Measurements from ENCODE around the gene PALM3.
"Not testable (repeated sequence)": the region's sequence is repeated elsewhere in the genome, so short reads cannot be mapped to it uniquely, and the experiment has no call there.

The PALM3 gene

DNA sequence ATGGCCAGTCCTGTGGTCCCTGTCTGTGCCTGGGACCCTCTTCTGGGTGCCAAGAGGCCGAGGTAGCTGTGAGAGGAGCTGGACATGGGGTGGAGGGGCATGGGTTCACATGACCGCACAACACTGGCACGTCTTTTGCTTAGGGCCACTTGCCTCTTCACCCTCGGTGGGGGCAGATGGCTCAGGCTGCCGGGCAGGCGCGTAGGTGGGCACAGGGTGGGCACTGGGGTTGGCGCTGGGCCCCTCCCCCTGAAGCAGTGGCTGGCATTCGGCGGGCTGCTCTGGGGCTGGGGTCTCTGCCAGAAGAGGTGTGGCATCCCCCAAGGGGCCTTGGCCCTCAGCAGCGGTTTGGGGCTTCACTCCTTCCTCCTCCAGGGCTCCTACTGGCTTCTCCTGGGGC lies 8.4 kb downstream of the PALM3 start:
- no peak for DNase-seq (ENCODE audit: low read depth)
- TF ChIP-seq, protein P1, sequence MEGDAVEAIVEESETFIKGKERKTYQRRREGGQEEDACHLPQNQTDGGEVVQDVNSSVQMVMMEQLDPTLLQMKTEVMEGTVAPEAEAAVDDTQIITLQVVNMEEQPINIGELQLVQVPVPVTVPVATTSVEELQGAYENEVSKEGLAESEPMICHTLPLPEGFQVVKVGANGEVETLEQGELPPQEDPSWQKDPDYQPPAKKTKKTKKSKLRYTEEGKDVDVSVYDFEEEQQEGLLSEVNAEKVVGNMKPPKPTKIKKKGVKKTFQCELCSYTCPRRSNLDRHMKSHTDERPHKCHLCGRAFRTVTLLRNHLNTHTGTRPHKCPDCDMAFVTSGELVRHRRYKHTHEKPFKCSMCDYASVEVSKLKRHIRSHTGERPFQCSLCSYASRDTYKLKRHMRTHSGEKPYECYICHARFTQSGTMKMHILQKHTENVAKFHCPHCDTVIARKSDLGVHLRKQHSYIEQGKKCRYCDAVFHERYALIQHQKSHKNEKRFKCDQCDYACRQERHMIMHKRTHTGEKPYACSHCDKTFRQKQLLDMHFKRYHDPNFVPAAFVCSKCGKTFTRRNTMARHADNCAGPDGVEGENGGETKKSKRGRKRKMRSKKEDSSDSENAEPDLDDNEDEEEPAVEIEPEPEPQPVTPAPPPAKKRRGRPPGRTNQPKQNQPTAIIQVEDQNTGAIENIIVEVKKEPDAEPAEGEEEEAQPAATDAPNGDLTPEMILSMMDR (conservative IDR thresholded peaks at IDR 0.05; ENCODE audit: low read depth, low read length), result no peak
- H3K4me3 ChIP-seq (ENCODE audit: low read length), result no peak overlapping the region

DNA sequence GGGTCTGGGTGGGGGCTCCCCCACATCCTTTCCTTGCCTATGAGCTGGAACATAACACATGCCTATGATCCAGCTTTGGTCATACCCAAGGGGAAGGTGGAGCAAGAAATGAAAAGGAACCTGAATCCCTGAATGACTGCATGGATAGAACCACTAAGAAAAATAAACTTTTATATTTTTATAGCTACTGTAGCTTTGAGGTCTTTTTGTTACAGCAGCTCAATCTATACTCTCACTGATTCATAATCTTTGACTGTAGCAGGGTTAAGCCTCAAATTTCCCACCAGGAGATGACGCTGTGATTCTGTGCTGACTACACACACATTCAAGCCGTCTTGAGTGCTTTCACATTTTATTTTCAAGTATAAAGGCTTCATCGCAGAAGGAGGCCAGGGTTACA lies 8.8 kb downstream of the PALM3 start:
- TF ChIP-seq, protein P1 (conservative IDR thresholded peaks at IDR 0.05; ENCODE audit: low read depth, low read length), result no peak
- no peak overlapping the region for H3K4me3 ChIP-seq (ENCODE audit: low read length)
- DNase-seq (ENCODE audit: low read depth), result no peak

DNA sequence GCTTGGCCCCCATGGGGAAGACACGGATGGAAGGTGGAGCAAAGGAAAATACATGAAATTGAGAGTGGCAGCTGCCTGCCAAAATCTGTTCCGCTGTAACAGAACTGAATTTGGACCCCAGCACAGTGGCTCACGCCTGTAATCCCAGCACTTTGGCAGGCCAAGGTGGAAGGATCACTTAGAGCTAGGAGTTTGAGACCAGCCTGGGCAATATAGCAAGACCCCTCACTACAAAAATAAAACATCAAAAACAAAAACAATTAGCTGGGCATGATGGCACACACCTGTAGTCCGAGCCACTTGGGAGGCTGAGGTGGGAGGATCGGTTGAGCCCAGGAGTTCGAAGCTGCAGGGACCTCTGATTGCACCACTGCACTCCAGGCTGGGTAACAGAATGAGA lies 9.4 kb downstream of the PALM3 start:
- TF ChIP-seq, protein P1 (conservative IDR thresholded peaks at IDR 0.05; ENCODE audit: low read depth, low read length), result no peak
- no peak overlapping the region for H3K4me3 ChIP-seq (ENCODE audit: low read length)
- no peak for DNase-seq (ENCODE audit: low read depth)

DNA sequence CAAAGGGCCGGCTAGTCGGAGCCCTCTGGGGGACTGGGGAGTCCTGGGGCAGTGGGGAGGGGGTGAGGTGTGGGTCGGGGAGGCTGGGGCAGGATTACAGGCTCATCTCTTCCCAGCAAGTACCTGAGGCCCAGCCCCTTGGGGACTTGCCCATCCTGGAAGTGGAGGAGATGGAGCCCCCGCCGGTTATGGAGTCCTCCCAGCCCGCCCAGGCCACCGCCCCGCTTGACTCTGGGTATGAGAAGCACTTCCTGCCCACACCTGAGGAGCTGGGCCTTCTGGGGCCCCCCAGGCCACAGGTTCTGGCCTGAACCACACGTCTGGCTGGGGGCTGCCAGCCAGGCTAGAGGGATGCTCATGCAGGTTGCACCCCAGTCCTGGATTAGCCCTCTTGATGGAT lies 9.9 kb downstream of the PALM3 start:
- DNase-seq (ENCODE audit: low read depth), result no peak
- H3K4me3 ChIP-seq (ENCODE audit: low read length), result no peak overlapping the region
- TF ChIP-seq, protein P1 (conservative IDR thresholded peaks at IDR 0.05; ENCODE audit: low read depth, low read length), result no peak

DNA sequence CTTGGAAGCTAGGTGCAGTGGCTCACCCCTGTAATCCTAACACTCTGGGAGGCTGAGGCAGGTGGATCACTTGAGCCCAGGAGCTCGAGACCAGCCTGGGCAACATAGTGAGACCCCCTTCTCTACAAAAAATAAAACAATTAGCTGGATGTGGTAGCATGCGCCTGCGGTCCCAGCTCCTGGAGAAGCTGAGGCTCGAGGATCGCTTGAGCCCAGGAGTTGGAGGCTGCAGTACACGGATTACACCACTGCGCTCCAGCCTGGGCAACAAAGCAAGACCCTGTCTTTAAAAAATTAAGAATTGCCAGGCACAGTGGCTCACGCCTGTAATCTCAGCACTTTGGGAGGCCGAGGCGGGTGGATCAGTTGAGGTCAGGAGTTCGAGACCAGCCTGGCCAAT lies 10.9 kb downstream of the PALM3 start:
- H3K4me3 ChIP-seq (ENCODE audit: low read length); DNase-seq (ENCODE audit: low read depth): not testable (repeated sequence)

DNA sequence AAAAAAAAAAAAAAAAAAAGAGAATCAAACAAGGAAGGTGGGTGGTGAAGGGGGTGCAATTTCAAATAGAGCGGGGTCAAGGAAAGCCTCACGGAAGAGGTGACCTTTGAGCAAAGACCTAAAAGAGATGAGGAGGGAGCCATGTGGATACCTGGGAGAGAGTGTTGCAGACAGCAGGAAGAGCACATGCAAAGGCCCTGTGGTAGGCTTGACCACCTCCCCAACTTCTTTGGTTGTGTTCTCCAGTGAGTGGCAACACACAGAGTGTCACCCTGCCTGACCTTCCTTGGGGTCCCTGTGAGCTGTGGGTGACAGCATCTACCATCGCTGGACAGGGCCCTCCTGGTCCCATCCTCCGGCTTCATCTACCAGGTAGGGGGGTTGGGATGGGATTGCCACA lies 11.4 kb downstream of the PALM3 start:
- no peak for DNase-seq (ENCODE audit: low read depth)
- H3K4me3 ChIP-seq (ENCODE audit: low read length), result no peak overlapping the region

DNA sequence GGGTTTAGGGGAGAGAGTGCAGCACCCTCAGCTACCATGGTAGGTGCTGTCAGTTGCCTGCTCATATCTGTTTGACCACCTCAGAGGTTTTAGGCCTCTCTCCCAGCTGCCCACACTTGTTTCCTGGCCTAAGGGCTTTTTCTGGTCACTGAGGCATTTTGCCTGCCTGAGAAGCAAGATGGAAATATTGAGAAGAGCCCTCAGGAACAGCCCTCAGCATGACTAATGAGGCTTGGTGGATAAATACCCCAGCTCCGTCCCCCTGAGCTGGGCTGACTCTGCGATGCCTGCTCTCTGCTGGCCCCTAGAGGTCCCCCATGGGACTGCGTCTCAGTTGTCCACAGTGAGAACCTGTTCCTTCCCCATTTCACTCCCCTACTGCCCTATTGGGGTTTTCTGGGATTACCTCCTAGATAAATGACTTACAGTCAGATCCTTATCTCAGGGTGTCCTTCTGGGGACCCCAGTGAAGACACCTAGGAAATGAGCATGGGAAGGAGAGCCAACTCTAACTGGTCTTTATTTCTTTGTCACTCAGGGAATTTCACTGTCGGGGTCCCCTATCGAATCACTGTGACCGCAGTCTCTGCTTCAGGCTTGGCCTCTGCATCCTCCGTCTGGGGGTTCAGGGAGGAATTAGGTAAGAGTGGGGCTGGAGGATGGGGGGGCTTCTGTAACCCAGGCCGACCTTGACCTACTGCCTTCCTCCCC lies 13.3 kb downstream of the PALM3 start:
- no peak overlapping the region for H3K4me3 ChIP-seq (ENCODE audit: low read length)
- TF ChIP-seq, protein P1 (conservative IDR thresholded peaks at IDR 0.05; ENCODE audit: low read depth, low read length), result peak; percentile 90
- no peak for DNase-seq (ENCODE audit: low read depth)

More for the DNA sequence above, 11.4 kb downstream of the PALM3 start:
- TF ChIP-seq, protein P1 (conservative IDR thresholded peaks at IDR 0.05; ENCODE audit: low read depth, low read length), result no peak

DNA sequence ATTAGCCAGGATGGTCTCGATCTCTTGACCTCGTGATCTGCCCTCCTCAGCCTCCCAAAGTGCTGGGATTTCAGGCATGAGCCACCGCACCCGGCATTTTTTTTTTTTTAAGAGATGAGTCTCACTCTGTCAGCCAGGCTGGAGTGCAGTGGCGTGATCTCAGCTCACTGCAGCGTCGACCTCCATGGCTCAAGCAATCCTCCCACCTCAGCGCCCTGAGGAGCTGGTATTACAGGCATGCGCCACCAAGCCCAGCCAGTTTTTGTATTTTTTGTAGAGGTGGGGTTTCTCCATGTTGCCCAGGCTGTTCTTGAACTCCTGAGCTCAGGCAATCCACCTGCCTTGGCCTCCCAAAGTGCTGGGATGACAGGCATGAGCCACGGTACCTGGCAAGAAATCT lies 14.0 kb downstream of the PALM3 start:
- DNase-seq (ENCODE audit: low read depth), result not testable (repeated sequence)

More for the DNA sequence above, 14.0 kb downstream of the PALM3 start:
- H3K4me3 ChIP-seq (ENCODE audit: low read length), result not testable (repeated sequence)

All from retinal pigment epithelial cell (primary cell).